HUES64 (cell line): ENCODE measurements around the gene METTL1.
"Not testable (repeated sequence)": the region's sequence is repeated elsewhere in the genome, so short reads cannot be mapped to it uniquely, and the experiment has no call there.

Experiments
- H3K27ac ChIP-seq: 2 replicates; pipeline ENCODE4 v1.7.0; 2013; ENCODE audit warnings: low read depth, low read length, inconsistent platforms
- H3K27me3 ChIP-seq: 2 replicates; pipeline ENCODE4 v1.6.1; 2013; ENCODE audit warnings: mild to moderate bottlenecking, low read length; ENCODE audit not compliant: insufficient read depth
- H3K36me3 ChIP-seq: 2 replicates; pipeline ENCODE4 v1.6.1; 2013; ENCODE audit warnings: mild to moderate bottlenecking, low read length; ENCODE audit not compliant: insufficient read depth
- H3K4me1 ChIP-seq: 2 replicates; pipeline ENCODE4 v1.6.1; 2013; ENCODE audit warnings: mild to moderate bottlenecking, low read length, moderate library complexity; ENCODE audit not compliant: insufficient read depth
- H3K4me3 ChIP-seq: 2 replicates; pipeline ENCODE4 v1.5.1; 2013; ENCODE audit warnings: mild to moderate bottlenecking, low read length, moderate library complexity
- H3K9ac ChIP-seq: 2 replicates; pipeline ENCODE4 v1.6.1; 2013; ENCODE audit warnings: mild to moderate bottlenecking, low read depth, low read length
- H3K9me3 ChIP-seq: 2 replicates; pipeline ENCODE4 v1.6.1; 2013; ENCODE audit warnings: low read depth, low read length; ENCODE audit not compliant: insufficient read depth
- WGBS: fragments of 150-250, 120-280 bp; methylation state at CpG from one replicate; pipeline ENCODE4 v1.1.7; 2013; ENCODE audit warnings: missing lambda C conversion rate; 5-methylcytosine and 5-hydroxymethylcytosine counted together

The METTL1 gene

DNA sequence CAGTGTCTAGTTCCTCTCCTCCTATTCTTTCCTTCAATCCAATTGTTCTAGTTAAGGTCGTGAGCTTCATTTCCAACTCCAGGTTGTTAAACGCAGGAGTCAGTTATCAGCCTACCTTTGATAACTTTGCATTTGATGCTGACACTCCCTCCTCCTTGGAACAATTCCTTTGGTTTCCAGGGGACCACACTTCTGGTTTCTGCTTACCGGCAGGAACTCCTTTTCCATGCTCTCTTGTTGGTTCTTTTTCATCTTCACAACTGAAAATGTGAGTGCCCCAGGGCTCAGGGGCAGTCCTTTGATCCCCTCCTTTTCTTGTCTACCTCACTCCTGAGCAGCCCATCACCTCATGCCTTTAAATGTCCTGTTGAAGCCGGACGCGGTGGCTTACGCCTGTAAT, 5.5 kb upstream of the METTL1 start:
- Histone ChIP-seq H3K27me3 (peaks cover 11% of the 10 kb centered on the region), H3K36me3 (no peaks in the 10 kb centered on the region), H3K27ac (no peak overlapping the region), H3K4me1 (peaks cover 3% of the 10 kb centered on the region; the same call in 1 of the 2 replicates), H3K9ac (no peak overlapping the region), H3K9me3 (no peaks in the 10 kb centered on the region), H3K4me3 (no peak overlapping the region)
- 92% methylated on average over 7 of the region's 7 CpGs for WGBS

DNA sequence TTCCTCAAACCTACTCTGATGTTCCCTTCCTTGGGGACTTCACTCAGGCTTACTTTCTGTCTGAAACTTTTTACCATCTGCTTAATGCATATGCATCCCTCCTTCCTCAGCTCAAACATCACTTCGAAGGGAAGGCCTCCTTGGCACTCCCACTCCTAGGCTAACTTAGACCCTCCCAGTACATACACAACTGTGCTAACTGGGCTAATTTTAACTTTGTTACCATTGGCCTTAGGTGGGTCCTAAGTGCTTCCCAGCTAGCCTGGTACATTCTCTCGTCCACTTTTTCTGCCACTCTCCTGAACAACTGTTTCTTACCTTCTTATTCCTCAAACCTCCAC, 4.3 kb upstream of the METTL1 start:
- H3K27ac ChIP-seq = no peak overlapping the region
- peaks cover 4% of the 10 kb centered on the region; the same call in 1 of the 2 replicates for H3K4me1 ChIP-seq
- peaks cover 11% of the 10 kb centered on the region for H3K27me3 ChIP-seq
- no peak overlapping the region for H3K9ac ChIP-seq
- 91% methylated on average over 2 of the region's 2 CpGs for WGBS
- no peaks in the 10 kb centered on the region for H3K9me3 ChIP-seq
- H3K36me3 ChIP-seq = no peaks in the 10 kb centered on the region
- no peak overlapping the region for H3K4me3 ChIP-seq

GRCh38 chr12:57775563-57776246, 3.8 kb upstream of the METTL1 start:
- Histone ChIP-seq H3K4me1 (peaks cover 9% of the 10 kb centered on the region; the same call in 1 of the 2 replicates), H3K4me3 (no peak overlapping the region), H3K27me3 (peaks cover 11% of the 10 kb centered on the region), H3K36me3 (peaks cover 4% of the 10 kb centered on the region), H3K27ac (no peak overlapping the region), H3K9ac (no peak overlapping the region), H3K9me3 (no peaks in the 10 kb centered on the region)
- 84% methylated on average over 4 of the region's 4 CpGs for WGBS

DNA sequence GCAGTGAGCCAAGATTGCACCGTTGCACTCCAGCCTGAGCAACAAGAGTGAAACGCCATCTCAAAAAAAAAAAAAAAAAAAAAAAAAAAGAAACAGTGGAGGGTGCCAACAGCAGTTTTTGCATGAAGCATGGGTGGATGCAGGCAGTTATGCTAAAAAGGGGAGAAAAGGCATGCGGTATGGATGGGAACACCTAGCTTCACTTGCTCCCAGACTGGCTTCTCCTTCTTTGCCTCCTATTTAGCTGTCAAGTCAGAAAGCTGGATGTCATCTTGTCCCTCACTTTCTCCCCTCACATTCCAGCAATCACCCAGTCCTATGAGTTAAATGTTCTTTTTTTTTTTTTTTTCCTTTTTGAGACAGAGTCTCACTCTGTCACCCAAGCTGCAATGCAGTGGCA, 3.1 kb upstream of the METTL1 start:
- WGBS = 91% methylated on average over 3 of the region's 3 CpGs
- no peak overlapping the region for H3K27ac ChIP-seq
- H3K4me1 ChIP-seq = peaks cover 9% of the 10 kb centered on the region; the same call in 1 of the 2 replicates
- H3K9ac ChIP-seq = no peak overlapping the region
- H3K36me3 ChIP-seq = peaks cover 9% of the 10 kb centered on the region
- H3K27me3 ChIP-seq = peaks cover 11% of the 10 kb centered on the region
- H3K9me3 ChIP-seq = no peaks in the 10 kb centered on the region
- no peak overlapping the region for H3K4me3 ChIP-seq

GRCh38 chr12:57774634-57775033, 2.7 kb upstream of the METTL1 start:
- not testable (repeated sequence) for H3K4me1 ChIP-seq, H3K27ac ChIP-seq, H3K9ac ChIP-seq, H3K4me3 ChIP-seq, H3K9me3 ChIP-seq
- Histone ChIP-seq H3K27me3 (peaks cover 11% of the 10 kb centered on the region), H3K36me3 (peaks cover 13% of the 10 kb centered on the region)
- WGBS = 94% methylated on average over 11 of the region's 11 CpGs

- H3K27ac ChIP-seq = peak within 1 kb of the TSS; percentile 99
- peak within 1 kb of the TSS; percentile 97 for H3K9ac ChIP-seq
- H3K4me1 ChIP-seq = peaks cover 9% of the 10 kb centered on the region; the same call in 1 of the 2 replicates
- H3K27me3 ChIP-seq = peaks cover 12% of the 10 kb centered on the region
- H3K36me3 ChIP-seq = peaks cover 33% of the 10 kb centered on the region
- H3K4me3 ChIP-seq = peak within 1 kb of the TSS; percentile 76
- H3K9me3 ChIP-seq = no peaks in the 10 kb centered on the region
- WGBS = 6% methylated on average over 67 of the region's 67 CpGs
These were observed 771 bp upstream of the METTL1 start, which contains the start of gene EEF1AKMT3 for GRCh38 chr12:57772429-57773322. TSS of gene EEF1AKMT3 (plus strand) at chr12:57772614. CDS start at chr12:57772725, 111 bp downstream.

DNA sequence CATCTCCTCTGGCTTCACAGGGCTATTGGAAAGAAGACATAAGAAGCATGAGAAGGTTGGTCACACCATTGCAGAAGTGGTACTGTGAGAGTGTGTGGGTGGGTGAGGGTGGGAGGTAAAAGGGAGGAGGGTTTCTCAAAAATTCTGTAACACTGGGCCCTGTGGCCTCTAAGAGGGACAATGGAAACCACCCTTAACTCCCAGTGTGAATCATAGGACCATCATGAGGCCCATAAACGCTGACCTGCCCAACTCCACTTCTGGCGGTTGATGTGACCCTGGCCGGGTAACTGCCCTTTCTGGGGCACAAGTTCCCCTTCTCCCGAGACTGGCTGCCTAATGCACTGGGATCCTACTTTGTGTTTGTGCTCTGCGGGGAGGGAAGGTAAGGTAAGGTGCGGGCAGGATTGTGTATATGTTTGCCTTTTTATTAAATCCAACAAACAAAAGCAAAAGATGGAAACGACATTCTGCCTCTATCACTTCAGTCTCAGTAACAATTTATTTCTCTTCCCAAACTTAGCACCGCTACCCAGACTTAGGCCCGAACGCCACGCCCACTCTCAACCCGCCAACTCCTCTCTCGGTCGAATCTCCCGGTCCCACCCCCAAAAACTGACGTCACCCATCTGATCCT, 551 bp downstream of the METTL1 start:
- peaks cover 16% of the 10 kb centered on the region for H3K4me1 ChIP-seq
- peak overlapping the region; percentile 76 for H3K4me3 ChIP-seq
- no peaks in the 10 kb centered on the region for H3K9me3 ChIP-seq
- H3K27ac ChIP-seq = peak overlapping the region; percentile 99
- peaks cover 26% of the 10 kb centered on the region for H3K27me3 ChIP-seq
- H3K36me3 ChIP-seq = peaks cover 33% of the 10 kb centered on the region
- peak overlapping the region; percentile 97 for H3K9ac ChIP-seq
- whole genome bisulfite sequencing = 2% methylated on average over 14 of the region's 16 CpGs

DNA sequence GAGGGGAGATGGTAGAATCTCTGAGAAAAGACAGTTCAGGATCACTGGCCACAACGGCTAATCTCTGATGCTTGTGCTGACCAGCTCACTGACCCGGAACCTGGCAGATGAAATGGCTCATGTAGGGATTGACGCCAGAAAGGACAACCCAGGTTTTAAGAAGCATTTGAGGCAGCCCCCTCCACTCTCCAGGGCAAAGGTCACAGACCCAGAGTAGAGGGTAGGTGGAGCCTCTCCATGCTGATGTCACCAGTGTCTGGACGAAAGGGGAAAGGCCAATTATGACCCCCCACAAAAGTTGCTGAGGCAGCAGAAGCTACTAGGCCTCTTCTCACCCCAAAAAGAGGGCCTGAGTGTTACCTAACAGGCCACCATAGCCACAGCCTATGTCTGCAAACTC, 1.2 kb downstream of the METTL1 start:
- Histone ChIP-seq H3K27ac (no peak overlapping the region), H3K4me1 (peaks cover 17% of the 10 kb centered on the region), H3K9me3 (no peaks in the 10 kb centered on the region), H3K27me3 (peaks cover 32% of the 10 kb centered on the region), H3K4me3 (peak overlapping the region; percentile 76; the same call in 1 of the 2 replicates), H3K9ac (no peak overlapping the region), H3K36me3 (peaks cover 33% of the 10 kb centered on the region)
- WGBS = 91% methylated on average over 4 of the region's 4 CpGs

- Histone ChIP-seq H3K27me3 (peaks cover 43% of the 10 kb centered on the region), H3K9ac (no peak overlapping the region), H3K4me3 (no peak overlapping the region), H3K9me3 (no peaks in the 10 kb centered on the region), H3K27ac (no peak overlapping the region), H3K4me1 (peaks cover 17% of the 10 kb centered on the region), H3K36me3 (peaks cover 33% of the 10 kb centered on the region)
- WGBS = 96% methylated on average over 11 of the region's 11 CpGs
These were observed 2.3 kb downstream of the METTL1 start for GRCh38 chr12:57769594-57769993.

- H3K9ac ChIP-seq = no peak overlapping the region
- 92% methylated on average over 3 of the region's 3 CpGs for WGBS
- H3K9me3 ChIP-seq = no peaks in the 10 kb centered on the region
- no peak overlapping the region for H3K27ac ChIP-seq
- H3K36me3 ChIP-seq = peaks cover 33% of the 10 kb centered on the region
- peaks cover 15% of the 10 kb centered on the region for H3K4me1 ChIP-seq
- no peak overlapping the region for H3K4me3 ChIP-seq
- peaks cover 50% of the 10 kb centered on the region for H3K27me3 ChIP-seq
These were observed 4.0 kb downstream of the METTL1 start for GRCh38 chr12:57767876-57768275.

DNA sequence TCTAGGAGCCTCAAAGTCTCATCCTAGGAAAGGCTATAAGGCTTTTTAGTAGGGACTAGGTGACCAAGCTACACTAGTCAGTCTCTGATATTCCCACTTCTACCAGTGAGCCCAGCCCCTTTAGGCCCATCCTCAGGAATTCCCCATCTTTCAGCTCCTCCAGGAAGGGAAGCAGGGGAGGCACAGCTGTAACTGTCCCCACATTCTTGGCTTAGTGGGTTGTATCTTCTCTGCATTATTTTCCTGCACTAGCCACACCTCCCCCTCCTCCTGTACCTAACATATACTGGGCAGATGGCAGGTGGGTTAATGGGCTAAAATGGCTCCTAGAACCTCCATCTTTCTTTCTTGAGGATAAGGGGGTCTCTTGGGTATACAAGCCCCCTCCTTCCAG, 4.6 kb downstream of the METTL1 start:
- Histone ChIP-seq H3K9me3 (no peaks in the 10 kb centered on the region), H3K4me1 (peaks cover 15% of the 10 kb centered on the region), H3K27me3 (peaks cover 55% of the 10 kb centered on the region), H3K4me3 (peak overlapping the region; percentile 56; the same call in 1 of the 2 replicates), H3K27ac (peak overlapping the region; percentile 32; the same call in 1 of the 2 replicates), H3K9ac (no peak overlapping the region), H3K36me3 (peaks cover 33% of the 10 kb centered on the region)
